ENCODE data around the gene DTHD1. TPM values are rescaled to one million over a fixed set of nuclear protein-coding genes. Genes with fewer than 3 reads are reported as not detected.

The DTHD1 gene
- total and polyA plus RNA-seq, 2 of the 8 experiments (the other 6 are each of a cell fraction or from before 2014, with no cell fraction given) = not detected

DNA sequence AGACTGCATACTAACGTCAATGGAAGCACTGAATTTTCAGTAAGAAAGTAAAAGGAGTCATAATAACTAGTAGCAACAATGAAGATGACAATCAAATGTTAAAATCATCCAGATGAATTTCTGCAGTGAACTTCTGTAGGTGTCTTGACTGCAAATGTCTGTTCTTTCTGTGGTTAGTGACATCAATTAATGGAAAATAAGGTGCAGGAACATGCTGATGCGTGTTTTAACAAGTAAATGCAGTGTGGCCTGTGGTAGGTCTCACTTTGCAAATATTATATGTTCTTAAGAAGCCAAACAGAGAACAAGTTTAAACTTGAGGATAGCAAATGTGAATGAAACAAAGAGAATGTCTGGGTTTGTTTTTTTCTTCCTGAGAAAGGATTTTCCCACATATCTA, 2.6 kb upstream of the DTHD1 start:
- no peak overlapping the region for H4K5ac ChIP-seq (ENCODE audit: insufficient read length, low read depth, low read length)
- H2BK120ac ChIP-seq (replicated peaks; ENCODE audit: low read depth, low read length) = no peak overlapping the region
- TF ChIP-seq, protein P1, sequence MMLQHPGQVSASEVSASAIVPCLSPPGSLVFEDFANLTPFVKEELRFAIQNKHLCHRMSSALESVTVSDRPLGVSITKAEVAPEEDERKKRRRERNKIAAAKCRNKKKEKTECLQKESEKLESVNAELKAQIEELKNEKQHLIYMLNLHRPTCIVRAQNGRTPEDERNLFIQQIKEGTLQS (IDR thresholded peaks at IDR 0.05; ENCODE audit: insufficient read depth, low read depth, low read length) = no peak
- TF ChIP-seq HDAC6 (IDR thresholded peaks at IDR 0.05; ENCODE audit: low read depth, low read length) (no peak), KDM1A (IDR thresholded peaks at IDR 0.05; ENCODE audit: borderline replicate concordance, low read length) (no peak), CBX5 (IDR thresholded peaks at IDR 0.05; ENCODE audit: low read depth, low read length) (no peak), TEAD4 (IDR thresholded peaks at IDR 0.05; ENCODE audit: low read depth, low read length) (no peak), SAP30 (IDR thresholded peaks at IDR 0.05; ENCODE audit: insufficient read depth, insufficient replicate concordance, low read length) (no peak), RBBP5 (IDR thresholded peaks at IDR 0.05; ENCODE audit: borderline replicate concordance, low read depth, low read length) (no peak)
- H3K23ac ChIP-seq (ENCODE audit: insufficient read length) = no peak overlapping the region
- no peaks in the 10 kb centered on the region for H3K27me3 ChIP-seq (replicated peaks in 1 of 4; ENCODE audit: control insufficient read depth in 3 of 4, extremely low read depth in 1 of 4, insufficient read depth in 3 of 4, low read length in 3 of 4)
- no peak overlapping the region for H2BK15ac ChIP-seq (ENCODE audit: low read length)
- no peak overlapping the region for H3K56ac ChIP-seq (replicated peaks; ENCODE audit: insufficient read length, low read depth, low read length)
- H4K20me1 ChIP-seq (replicated peaks in 1 of 2; ENCODE audit: control insufficient read depth in 1 of 2, insufficient read depth in 2 of 2, low read length in 2 of 2) = no peaks in the 10 kb centered on the region
- no peak overlapping the region for H3K14ac ChIP-seq (ENCODE audit: insufficient read length)
- H2BK5ac ChIP-seq (ENCODE audit: low read depth, low read length) = no peak overlapping the region
- H3K27ac ChIP-seq (ENCODE audit: low read depth, low read length) = no peak overlapping the region
- no peak overlapping the region for H3K9ac ChIP-seq (replicated peaks in 1 of 4; ENCODE audit: extremely low read depth in 1 of 4, low read depth in 3 of 4, low read length in 3 of 4)
- H3K18ac ChIP-seq (ENCODE audit: extremely low read depth, low read length) = no peak overlapping the region
- ChIA-PET CTCF (ENCODE audit: partially characterized antibody) (no interaction called here), POLR2A (ENCODE audit: partially characterized antibody) (no interaction called here)
- H3K4ac ChIP-seq (replicated peaks; ENCODE audit: insufficient read length, low read depth, low read length) = no peak overlapping the region
- H3K4me2 ChIP-seq (ENCODE audit: insufficient read depth in 1 of 2, low read depth in 2 of 2, low read length in 2 of 2) = no peak overlapping the region
- DNase-seq (ENCODE audit: low read depth in 1 of 2, low spot score in 2 of 2) (no peak), FAIRE-seq (no peak)
- H3K36me3 ChIP-seq (ENCODE audit: control insufficient read depth in 2 of 4, insufficient read depth in 4 of 4, low read length in 3 of 4) = no peaks in the 10 kb centered on the region
- H2BK20ac ChIP-seq (ENCODE audit: low read length) = no peak overlapping the region
- H3K79me1 ChIP-seq (ENCODE audit: low read depth, low read length) = no peaks in the 10 kb centered on the region
- H4K8ac ChIP-seq (ENCODE audit: extremely low read depth, insufficient read depth, low read length) = no peak overlapping the region
- peaks cover 0 to 4% (median under 1%) of the 10 kb centered on the region in 4 experiments; a peak in 1 of 7 replicates for H3K4me1 ChIP-seq (replicated peaks in 1 of 4; ENCODE audit: control insufficient read depth in 3 of 4, insufficient read depth in 4 of 4, low read length in 3 of 4)
- H2BK12ac ChIP-seq (ENCODE audit: low read depth, low read length) = no peak overlapping the region
- H4K91ac ChIP-seq (replicated peaks; ENCODE audit: insufficient read length, low read length) = no peak overlapping the region
- H2AFZ ChIP-seq (ENCODE audit: low read length) = 0 out of 2 replicates have a peak overlapping the region, but pooled peaks have one; percentile 10
- H3K9me3 ChIP-seq (ENCODE audit: insufficient read depth in 2 of 2, low read depth in 1 of 2, low read length in 1 of 2) = no peaks in the 10 kb centered on the region
- no peak overlapping the region for H2AK5ac ChIP-seq (ENCODE audit: low read depth, low read length)
- WGBS, 2 experiments (ENCODE audit: extremely low coverage in 1 of 2, insufficient coverage in 1 of 2, insufficient read length in 1 of 2, insufficient replicate concordance in 2 of 2, low coverage in 1 of 2, low lambda C conversion rate in 2 of 2, missing lambda C conversion rate in 1 of 2) = 89% methylated on average over 2 of the region's 2 CpGs; no CpG with 5 or more reads in 1 of the 2 experiments
- H3K4me3 ChIP-seq (ENCODE audit: extremely low read depth in 1 of 4, insufficient read depth in 2 of 4, low read depth in 3 of 4, low read length in 4 of 4) = no peak overlapping the region
- H3K23me2 ChIP-seq (ENCODE audit: low read depth, low read length) = no peaks in the 10 kb centered on the region
- H3K79me2 ChIP-seq (ENCODE audit: control insufficient read depth in 1 of 2, insufficient read depth in 2 of 2, low read length in 2 of 2) = no peaks in the 10 kb centered on the region
